ENCODE data around the gene AP2M1.
A peak's percentile ranks its signal among the peaks of the same experiment; 100 is the strongest.

GRCh38 chr3:184174646-184175492 lies at the start of gene AP2M1:
- TF ChIP-seq CTCF (IDR thresholded peaks at IDR 0.05) (no peak), POLR2AphosphoS5 (IDR thresholded peaks at IDR 0.05; ENCODE audit: low read depth, low read length) (peak; percentile 90), REST (IDR thresholded peaks at IDR 0.05; ENCODE audit: insufficient read depth in 1 of 2, low read depth in 2 of 2, low read length in 1 of 2) (no peak), TCF7L2 (IDR thresholded peaks at IDR 0.05; ENCODE audit: low read depth, low read length) (no peak)
